GM23338 (cell line): ENCODE data around the gene FTCD.

ENCODE experiments used
- CREB1 ChIP-seq: fragments of 250-450 bp; sonication (Bioruptor Pico); IDR thresholded peaks from 2 replicates; pipeline ENCODE4 v1.5.0; 2020; ENCODE audit warnings: low read depth, mild to moderate bottlenecking, moderate library complexity
- EZH2 ChIP-seq: fragments of 200-600 bp; sonication (generic); IDR thresholded peaks from one replicate; pipeline ENCODE4 v1.8.0; 2017; ENCODE audit warnings: antibody characterized with exemption, mild to moderate bottlenecking, low read depth; ENCODE audit not compliant: unreplicated experiment
- EZH2phosphoT487 ChIP-seq: fragments of 200-600 bp; sonication (generic); IDR thresholded peaks from one replicate; pipeline ENCODE4 v1.8.1; 2018; ENCODE audit warnings: antibody characterized with exemption; ENCODE audit not compliant: unreplicated experiment
- JUNB ChIP-seq: IDR thresholded peaks from one replicate; pipeline ENCODE4 v1.6.1; 2016; ENCODE audit warnings: antibody characterized with exemption; ENCODE audit not compliant: unreplicated experiment
- POLR2AphosphoS5 ChIP-seq: IDR thresholded peaks from 2 replicates; pipeline ENCODE4 v1.6.1; 2016; ENCODE audit warnings: antibody characterized with exemption, low read depth
- STAT1 ChIP-seq: IDR thresholded peaks from one replicate; pipeline ENCODE4 v1.6.1; 2016; ENCODE audit warnings: antibody characterized with exemption; ENCODE audit not compliant: unreplicated experiment
- ZNF114 ChIP-seq: fragments of 250-450 bp; sonication (Bioruptor Pico); IDR thresholded peaks from 2 replicates; pipeline ENCODE4 v1.5.0; 2020; ENCODE audit warnings: mild to moderate bottlenecking, moderate library complexity
- TF ChIP-seq, protein P1 (sequence below): IDR thresholded peaks from one replicate; pipeline ENCODE4 v1.6.1; 2018; ENCODE audit warnings: antibody characterized with exemption; ENCODE audit not compliant: unreplicated experiment
- TF ChIP-seq, protein P2 (sequence below), 2 experiments: fragments of 200-600 bp in 1 of 2; sonication (generic) in 1 of 2; conservative IDR thresholded peaks; 2 replicates each; pipeline versions ENCODE4 v1.5.1 to v1.6.1; 2016 to 2017; ENCODE audit warnings: antibody characterized with exemption in 2 of 2, low read depth in 2 of 2, mild to moderate bottlenecking in 2 of 2, moderate library complexity in 1 of 2
- TF ChIP-seq, protein P3 (sequence below): fragments of 250-450 bp; sonication (Bioruptor Pico); IDR thresholded peaks from 2 replicates; pipeline ENCODE4 v1.5.0; 2020; ENCODE audit warnings: mild to moderate bottlenecking, moderate library complexity

DNA sequence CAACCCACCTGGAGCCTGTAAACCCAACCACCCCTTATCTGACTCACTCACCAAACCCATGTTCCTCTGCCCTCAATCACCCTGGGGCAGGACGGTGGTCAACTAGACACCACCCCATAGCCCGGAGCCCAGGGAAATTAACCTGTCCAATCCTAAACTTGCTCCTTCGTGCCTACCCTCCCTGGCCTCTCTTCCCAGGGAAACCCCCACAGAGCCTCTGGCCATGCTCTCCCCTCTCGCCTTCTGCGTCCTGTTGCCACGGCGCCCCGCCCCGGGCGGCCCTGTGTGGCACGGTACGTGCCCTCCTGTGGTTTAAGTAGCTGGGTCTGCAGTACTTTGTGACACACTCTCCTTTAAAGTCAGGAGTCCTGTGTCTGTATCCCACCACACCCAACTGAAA lies 4.0 kb upstream of the FTCD start:
- TF ChIP-seq, protein P1, sequence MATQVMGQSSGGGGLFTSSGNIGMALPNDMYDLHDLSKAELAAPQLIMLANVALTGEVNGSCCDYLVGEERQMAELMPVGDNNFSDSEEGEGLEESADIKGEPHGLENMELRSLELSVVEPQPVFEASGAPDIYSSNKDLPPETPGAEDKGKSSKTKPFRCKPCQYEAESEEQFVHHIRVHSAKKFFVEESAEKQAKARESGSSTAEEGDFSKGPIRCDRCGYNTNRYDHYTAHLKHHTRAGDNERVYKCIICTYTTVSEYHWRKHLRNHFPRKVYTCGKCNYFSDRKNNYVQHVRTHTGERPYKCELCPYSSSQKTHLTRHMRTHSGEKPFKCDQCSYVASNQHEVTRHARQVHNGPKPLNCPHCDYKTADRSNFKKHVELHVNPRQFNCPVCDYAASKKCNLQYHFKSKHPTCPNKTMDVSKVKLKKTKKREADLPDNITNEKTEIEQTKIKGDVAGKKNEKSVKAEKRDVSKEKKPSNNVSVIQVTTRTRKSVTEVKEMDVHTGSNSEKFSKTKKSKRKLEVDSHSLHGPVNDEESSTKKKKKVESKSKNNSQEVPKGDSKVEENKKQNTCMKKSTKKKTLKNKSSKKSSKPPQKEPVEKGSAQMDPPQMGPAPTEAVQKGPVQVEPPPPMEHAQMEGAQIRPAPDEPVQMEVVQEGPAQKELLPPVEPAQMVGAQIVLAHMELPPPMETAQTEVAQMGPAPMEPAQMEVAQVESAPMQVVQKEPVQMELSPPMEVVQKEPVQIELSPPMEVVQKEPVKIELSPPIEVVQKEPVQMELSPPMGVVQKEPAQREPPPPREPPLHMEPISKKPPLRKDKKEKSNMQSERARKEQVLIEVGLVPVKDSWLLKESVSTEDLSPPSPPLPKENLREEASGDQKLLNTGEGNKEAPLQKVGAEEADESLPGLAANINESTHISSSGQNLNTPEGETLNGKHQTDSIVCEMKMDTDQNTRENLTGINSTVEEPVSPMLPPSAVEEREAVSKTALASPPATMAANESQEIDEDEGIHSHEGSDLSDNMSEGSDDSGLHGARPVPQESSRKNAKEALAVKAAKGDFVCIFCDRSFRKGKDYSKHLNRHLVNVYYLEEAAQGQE: no peak
- TF ChIP-seq, protein P2, sequence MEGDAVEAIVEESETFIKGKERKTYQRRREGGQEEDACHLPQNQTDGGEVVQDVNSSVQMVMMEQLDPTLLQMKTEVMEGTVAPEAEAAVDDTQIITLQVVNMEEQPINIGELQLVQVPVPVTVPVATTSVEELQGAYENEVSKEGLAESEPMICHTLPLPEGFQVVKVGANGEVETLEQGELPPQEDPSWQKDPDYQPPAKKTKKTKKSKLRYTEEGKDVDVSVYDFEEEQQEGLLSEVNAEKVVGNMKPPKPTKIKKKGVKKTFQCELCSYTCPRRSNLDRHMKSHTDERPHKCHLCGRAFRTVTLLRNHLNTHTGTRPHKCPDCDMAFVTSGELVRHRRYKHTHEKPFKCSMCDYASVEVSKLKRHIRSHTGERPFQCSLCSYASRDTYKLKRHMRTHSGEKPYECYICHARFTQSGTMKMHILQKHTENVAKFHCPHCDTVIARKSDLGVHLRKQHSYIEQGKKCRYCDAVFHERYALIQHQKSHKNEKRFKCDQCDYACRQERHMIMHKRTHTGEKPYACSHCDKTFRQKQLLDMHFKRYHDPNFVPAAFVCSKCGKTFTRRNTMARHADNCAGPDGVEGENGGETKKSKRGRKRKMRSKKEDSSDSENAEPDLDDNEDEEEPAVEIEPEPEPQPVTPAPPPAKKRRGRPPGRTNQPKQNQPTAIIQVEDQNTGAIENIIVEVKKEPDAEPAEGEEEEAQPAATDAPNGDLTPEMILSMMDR (conservative IDR thresholded peaks at IDR 0.05; ENCODE audit: low read depth in 2 of 2): no peak
- TF ChIP-seq EZH2 (no peak), ZNF114 (CRISPR knock-in tag) (no peak), EZH2phosphoT487 (no peak), JUNB (no peak), POLR2AphosphoS5 (no peak), STAT1 (no peak), CREB1 (no peak)
- TF ChIP-seq, protein P3, sequence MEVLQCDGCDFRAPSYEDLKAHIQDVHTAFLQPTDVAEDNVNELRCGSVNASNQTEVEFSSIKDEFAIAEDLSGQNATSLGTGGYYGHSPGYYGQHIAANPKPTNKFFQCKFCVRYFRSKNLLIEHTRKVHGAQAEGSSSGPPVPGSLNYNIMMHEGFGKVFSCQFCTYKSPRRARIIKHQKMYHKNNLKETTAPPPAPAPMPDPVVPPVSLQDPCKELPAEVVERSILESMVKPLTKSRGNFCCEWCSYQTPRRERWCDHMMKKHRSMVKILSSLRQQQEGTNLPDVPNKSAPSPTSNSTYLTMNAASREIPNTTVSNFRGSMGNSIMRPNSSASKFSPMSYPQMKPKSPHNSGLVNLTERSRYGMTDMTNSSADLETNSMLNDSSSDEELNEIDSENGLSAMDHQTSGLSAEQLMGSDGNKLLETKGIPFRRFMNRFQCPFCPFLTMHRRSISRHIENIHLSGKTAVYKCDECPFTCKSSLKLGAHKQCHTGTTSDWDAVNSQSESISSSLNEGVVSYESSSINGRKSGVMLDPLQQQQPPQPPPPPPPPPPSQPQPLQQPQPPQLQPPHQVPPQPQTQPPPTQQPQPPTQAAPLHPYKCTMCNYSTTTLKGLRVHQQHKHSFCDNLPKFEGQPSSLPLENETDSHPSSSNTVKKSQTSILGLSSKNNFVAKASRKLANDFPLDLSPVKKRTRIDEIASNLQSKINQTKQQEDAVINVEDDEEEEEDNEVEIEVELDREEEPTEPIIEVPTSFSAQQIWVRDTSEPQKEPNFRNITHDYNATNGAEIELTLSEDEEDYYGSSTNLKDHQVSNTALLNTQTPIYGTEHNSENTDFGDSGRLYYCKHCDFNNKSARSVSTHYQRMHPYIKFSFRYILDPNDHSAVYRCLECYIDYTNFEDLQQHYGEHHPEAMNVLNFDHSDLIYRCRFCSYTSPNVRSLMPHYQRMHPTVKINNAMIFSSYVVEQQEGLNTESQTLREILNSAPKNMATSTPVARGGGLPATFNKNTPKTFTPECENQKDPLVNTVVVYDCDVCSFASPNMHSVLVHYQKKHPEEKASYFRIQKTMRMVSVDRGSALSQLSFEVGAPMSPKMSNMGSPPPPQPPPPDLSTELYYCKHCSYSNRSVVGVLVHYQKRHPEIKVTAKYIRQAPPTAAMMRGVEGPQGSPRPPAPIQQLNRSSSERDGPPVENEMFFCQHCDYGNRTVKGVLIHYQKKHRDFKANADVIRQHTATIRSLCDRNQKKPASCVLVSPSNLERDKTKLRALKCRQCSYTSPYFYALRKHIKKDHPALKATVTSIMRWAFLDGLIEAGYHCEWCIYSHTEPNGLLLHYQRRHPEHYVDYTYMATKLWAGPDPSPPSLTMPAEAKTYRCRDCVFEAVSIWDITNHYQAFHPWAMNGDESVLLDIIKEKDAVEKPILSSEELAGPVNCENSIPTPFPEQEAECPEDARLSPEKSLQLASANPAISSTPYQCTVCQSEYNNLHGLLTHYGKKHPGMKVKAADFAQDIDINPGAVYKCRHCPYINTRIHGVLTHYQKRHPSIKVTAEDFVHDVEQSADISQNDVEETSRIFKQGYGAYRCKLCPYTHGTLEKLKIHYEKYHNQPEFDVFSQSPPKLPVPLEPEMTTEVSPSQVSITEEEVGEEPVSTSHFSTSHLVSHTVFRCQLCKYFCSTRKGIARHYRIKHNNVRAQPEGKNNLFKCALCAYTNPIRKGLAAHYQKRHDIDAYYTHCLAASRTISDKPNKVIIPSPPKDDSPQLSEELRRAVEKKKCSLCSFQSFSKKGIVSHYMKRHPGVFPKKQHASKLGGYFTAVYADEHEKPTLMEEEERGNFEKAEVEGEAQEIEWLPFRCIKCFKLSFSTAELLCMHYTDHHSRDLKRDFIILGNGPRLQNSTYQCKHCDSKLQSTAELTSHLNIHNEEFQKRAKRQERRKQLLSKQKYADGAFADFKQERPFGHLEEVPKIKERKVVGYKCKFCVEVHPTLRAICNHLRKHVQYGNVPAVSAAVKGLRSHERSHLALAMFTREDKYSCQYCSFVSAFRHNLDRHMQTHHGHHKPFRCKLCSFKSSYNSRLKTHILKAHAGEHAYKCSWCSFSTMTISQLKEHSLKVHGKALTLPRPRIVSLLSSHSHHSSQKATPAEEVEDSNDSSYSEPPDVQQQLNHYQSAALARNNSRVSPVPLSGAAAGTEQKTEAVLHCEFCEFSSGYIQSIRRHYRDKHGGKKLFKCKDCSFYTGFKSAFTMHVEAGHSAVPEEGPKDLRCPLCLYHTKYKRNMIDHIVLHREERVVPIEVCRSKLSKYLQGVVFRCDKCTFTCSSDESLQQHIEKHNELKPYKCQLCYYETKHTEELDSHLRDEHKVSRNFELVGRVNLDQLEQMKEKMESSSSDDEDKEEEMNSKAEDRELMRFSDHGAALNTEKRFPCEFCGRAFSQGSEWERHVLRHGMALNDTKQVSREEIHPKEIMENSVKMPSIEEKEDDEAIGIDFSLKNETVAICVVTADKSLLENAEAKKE: no peak
